HL-60 (cell line): Measurements from ENCODE around the gene CELF1.

Source experiments
- DNase-seq, 2 experiments: peaks; one replicate each; pipeline ENCODE4 v3.0.0-alpha.2; 2010 to 2020; ENCODE audit warnings: low read depth in 1 of 2, low spot score in 1 of 2
- H3K27ac ChIP-seq: fragments of 250-450 bp; sonication (Bioruptor Pico); replicated peaks from 2 replicates; pipeline ENCODE4 v1.5.1; 2020; ENCODE audit warnings: mild to moderate bottlenecking, moderate library complexity
- H3K27me3 ChIP-seq: fragments of 250-450 bp; sonication (Bioruptor Pico); 2 replicates; pipeline ENCODE4 v1.5.1; 2021; ENCODE audit warnings: mild to moderate bottlenecking, moderate library complexity; ENCODE audit not compliant: insufficient read depth, poor library complexity, severe bottlenecking
- H3K4me3 ChIP-seq: replicated peaks from 2 replicates; pipeline ENCODE4 v1.5.1; 2011; ENCODE audit warnings: mild to moderate bottlenecking, control low read depth, low read length; ENCODE audit not compliant: insufficient read depth
- GABPA ChIP-seq: IDR thresholded peaks from 2 replicates; pipeline ENCODE4 v1.6.1; 2012; ENCODE audit warnings: low read depth
- POLR2AphosphoS5 ChIP-seq: IDR thresholded peaks from 2 replicates; pipeline ENCODE4 v1.6.1; 2012; ENCODE audit warnings: low read depth
- SPI1 ChIP-seq: IDR thresholded peaks from 2 replicates; pipeline ENCODE4 v1.6.1; 2012; ENCODE audit warnings: low read depth, mild to moderate bottlenecking, borderline replicate concordance
- TF ChIP-seq, protein P1 (sequence below): IDR thresholded peaks from one replicate; pipeline ENCODE4 v1.5.1; 2011; ENCODE audit warnings: low read length, control low read depth, inconsistent platforms; ENCODE audit not compliant: insufficient read depth
- TF ChIP-seq, protein P2 (sequence below): IDR thresholded peaks from 2 replicates; pipeline ENCODE4 v1.6.1; 2012; ENCODE audit warnings: low read depth; ENCODE audit not compliant: insufficient replicate concordance

Gene CELF1

DNA sequence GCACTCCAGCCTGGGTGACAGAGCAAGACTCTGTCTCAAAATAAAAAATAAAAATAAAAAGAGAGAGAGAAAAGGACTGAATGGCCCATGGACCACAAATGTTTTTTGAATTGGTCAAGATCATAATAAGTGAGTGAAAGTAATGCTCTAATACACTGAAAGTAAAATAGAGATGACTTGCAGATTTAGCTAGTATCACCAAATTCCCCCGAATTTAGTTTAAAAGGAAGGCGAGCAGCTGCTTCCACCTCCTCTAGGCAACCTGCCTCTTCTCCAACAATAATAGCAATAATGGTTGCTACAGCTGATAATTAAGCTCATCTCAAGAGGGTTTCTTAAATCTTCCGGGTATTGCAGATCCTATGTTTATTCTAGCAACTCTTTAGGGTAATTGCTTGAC, 36.8 kb downstream of the CELF1 start:
- peak overlapping the region; percentile 89 for H3K27ac ChIP-seq
- DNase-seq = no peak
- H3K4me3 ChIP-seq = no peak overlapping the region
- TF ChIP-seq, protein P1, sequence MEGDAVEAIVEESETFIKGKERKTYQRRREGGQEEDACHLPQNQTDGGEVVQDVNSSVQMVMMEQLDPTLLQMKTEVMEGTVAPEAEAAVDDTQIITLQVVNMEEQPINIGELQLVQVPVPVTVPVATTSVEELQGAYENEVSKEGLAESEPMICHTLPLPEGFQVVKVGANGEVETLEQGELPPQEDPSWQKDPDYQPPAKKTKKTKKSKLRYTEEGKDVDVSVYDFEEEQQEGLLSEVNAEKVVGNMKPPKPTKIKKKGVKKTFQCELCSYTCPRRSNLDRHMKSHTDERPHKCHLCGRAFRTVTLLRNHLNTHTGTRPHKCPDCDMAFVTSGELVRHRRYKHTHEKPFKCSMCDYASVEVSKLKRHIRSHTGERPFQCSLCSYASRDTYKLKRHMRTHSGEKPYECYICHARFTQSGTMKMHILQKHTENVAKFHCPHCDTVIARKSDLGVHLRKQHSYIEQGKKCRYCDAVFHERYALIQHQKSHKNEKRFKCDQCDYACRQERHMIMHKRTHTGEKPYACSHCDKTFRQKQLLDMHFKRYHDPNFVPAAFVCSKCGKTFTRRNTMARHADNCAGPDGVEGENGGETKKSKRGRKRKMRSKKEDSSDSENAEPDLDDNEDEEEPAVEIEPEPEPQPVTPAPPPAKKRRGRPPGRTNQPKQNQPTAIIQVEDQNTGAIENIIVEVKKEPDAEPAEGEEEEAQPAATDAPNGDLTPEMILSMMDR = no peak
- TF ChIP-seq SPI1 (no peak), GABPA (no peak), POLR2AphosphoS5 (no peak)
- TF ChIP-seq, protein P2, sequence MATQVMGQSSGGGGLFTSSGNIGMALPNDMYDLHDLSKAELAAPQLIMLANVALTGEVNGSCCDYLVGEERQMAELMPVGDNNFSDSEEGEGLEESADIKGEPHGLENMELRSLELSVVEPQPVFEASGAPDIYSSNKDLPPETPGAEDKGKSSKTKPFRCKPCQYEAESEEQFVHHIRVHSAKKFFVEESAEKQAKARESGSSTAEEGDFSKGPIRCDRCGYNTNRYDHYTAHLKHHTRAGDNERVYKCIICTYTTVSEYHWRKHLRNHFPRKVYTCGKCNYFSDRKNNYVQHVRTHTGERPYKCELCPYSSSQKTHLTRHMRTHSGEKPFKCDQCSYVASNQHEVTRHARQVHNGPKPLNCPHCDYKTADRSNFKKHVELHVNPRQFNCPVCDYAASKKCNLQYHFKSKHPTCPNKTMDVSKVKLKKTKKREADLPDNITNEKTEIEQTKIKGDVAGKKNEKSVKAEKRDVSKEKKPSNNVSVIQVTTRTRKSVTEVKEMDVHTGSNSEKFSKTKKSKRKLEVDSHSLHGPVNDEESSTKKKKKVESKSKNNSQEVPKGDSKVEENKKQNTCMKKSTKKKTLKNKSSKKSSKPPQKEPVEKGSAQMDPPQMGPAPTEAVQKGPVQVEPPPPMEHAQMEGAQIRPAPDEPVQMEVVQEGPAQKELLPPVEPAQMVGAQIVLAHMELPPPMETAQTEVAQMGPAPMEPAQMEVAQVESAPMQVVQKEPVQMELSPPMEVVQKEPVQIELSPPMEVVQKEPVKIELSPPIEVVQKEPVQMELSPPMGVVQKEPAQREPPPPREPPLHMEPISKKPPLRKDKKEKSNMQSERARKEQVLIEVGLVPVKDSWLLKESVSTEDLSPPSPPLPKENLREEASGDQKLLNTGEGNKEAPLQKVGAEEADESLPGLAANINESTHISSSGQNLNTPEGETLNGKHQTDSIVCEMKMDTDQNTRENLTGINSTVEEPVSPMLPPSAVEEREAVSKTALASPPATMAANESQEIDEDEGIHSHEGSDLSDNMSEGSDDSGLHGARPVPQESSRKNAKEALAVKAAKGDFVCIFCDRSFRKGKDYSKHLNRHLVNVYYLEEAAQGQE = no peak
- no peaks in the 10 kb centered on the region for H3K27me3 ChIP-seq

DNA sequence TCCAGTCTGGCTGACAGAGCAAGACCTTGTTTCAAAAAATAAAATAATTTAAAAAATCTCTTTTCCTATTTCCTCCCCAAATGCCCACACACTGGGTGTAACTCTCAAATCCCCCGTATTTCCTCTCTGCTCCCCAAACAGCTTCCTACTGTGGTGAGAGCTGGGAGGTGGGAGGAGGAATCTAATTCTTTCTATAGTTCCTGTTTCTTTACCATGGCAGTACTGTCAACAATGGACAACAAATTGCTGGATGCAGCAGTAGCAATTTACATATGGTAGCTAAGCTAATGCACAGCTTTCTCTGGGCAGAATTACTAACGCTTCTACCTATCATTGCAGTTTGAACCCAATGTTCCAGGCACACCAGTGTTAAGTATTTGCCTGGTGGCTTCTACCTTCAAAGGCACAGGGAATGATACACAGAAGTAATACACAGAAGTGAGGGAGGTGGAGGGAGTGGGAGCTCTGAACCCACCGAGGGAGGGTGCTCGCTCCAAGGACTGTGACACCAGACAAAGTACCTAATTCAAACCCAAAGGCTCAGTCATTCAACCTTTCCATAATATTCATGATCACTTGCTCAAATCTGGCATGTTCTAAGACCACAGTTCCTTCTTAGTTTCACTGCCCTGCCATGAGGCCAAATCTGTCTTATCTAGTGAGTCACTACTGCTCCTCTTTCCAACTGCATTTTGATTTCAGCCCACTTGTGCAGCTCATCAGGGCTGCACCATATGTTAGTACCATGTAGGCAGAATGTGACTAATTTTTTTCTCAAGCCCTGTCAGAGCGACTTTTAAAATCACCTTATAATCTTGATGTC, 37.9 kb downstream of the CELF1 start:
- DNase-seq = peak; percentile 58 to 72
- H3K27ac ChIP-seq = peak overlapping the region; percentile 89
- H3K27me3 ChIP-seq = no peaks in the 10 kb centered on the region
- H3K4me3 ChIP-seq = no peak overlapping the region
- TF ChIP-seq, protein P1 = no peak
- TF ChIP-seq SPI1 = peak; percentile 45; the same call in 1 of the 2 replicates
- TF ChIP-seq POLR2AphosphoS5 = 0 out of 2 replicates have a peak, but pooled peaks have one; percentile 22
- TF ChIP-seq, protein P2 = no peak
- peak; percentile 72 for TF ChIP-seq GABPA

DNA sequence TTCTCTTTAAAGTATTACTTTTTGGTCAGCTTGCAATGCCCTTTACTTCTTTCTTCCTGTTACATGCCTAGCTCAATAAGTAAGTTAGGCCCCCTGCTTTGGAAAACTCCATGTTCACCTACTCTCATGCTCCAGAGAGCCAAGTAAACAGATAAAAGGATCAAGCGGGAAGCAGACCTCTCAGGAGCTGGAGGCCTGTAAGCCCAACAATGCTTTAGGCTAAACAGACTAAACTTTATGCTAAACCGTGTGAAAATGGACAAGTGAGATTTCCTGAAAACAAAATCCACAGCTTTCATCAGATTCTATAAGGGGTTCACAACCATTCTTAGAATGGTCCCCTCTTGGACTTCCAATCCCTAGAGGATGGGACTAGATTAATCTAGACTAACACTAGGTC, 40.2 kb downstream of the CELF1 start:
- Histone ChIP-seq H3K4me3 (no peak overlapping the region), H3K27me3 (no peaks in the 10 kb centered on the region), H3K27ac (no peak overlapping the region)
- no peak for DNase-seq
- TF ChIP-seq, protein P2 = no peak
- TF ChIP-seq, protein P1 = no peak
- TF ChIP-seq POLR2AphosphoS5 = no peak
